Suppressor macrophage treated with lipopolysaccharide for 1 hour (primary cell): ENCODE measurements around the gene TSG101.

Experiments used
- DNase-seq, 3 donors: peaks; one replicate each; pipeline ENCODE4 v3.0.0-alpha.2; 2020 to 2022

TSG101 gene

GRCh38 chr11:18491924-18492323 is 34.8 kb downstream of the TSG101 start:
- no peak for DNase-seq

DNA sequence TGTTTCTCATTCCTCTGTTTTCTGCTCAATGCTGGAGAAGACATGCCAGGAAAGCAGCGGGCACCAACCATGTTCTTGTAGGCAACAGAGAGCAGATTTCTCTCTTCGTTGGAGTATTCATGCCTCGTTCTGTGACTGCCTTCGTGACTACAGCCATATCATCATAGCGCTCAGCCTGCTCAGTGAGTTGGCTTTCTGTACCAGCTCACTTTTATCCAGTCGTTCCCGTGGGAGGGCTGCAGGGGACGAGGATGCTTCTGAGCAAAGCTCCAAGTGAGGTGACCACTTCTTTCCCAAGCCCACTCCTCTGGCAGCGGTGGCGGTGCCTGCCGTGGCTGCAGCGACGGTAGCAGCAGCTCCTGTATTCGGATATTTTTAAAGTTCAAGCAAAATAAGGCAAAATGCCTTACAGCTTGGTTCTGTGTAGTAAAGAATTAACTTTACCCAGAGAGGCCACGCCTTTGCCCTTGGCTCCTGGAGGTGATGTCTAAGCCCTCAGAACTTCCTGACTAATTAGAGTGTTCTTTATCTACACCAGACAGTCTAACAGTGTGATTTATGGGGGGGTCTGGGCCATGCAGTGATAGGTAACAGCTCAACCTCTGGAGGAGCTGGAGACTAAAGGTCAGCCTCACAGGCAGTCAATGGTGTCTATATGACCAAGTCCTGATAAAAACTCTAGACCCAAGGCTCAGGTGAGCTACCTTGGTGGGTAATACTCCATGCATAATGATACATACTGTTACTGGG is 35.8 kb downstream of the TSG101 start:
- no peak for DNase-seq

- no peak for DNase-seq
These were observed 36.4 kb downstream of the TSG101 start for GRCh38 chr11:18490319-18490718.

DNA sequence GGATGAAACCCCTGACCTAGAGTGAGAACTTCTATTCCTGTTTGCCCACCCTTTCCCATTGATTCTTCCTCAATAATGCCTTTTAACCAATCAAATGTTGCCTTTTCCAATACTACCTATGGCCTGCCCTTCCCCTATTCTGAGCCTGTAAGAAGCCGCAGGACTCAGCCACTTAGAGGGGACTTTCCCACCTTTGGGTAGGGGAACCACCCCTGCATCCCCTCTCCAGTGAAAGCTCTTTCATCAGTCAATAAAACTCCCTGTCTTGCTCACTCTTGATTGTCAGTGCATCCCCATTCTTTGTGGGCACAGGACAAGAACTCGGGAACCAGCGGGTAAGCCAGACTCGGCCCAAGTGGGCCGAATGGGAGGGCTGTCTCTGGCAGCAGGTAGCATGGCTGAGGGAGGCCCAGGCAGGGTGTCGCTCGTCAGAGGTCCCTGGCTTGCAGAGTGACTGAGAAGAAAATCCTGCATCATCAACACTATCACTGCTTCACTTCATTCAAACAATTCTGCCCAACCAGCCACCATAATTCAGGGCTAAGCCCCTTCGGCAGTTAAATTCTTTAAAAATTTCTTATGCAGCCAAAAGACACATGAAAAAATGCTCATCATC is 40.7 kb downstream of the TSG101 start:
- peak; percentile 14 to 55 (median 37) for DNase-seq

GRCh38 chr11:18479063-18479462 is 47.7 kb downstream of the TSG101 start:
- no peak for DNase-seq

DNA sequence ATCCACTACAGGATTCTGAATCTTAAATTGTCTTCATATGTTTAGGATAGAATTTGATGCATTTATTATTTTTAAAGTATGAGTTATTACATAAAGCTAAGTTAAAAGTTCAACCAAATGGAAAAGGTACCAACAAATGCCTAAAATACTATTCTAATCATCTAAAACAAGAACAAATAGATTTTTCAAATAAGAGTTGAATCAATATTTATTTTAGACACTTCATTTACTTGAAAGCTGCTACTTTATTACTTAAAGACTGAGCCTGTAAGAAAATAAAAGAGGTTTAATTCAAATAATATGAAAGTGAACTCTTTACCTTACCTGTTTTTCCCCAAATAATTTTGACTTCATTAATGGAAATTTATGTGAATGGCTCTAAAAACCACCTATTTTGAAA is 54.2 kb downstream of the TSG101 start:
- DNase-seq, result no peak

DNA sequence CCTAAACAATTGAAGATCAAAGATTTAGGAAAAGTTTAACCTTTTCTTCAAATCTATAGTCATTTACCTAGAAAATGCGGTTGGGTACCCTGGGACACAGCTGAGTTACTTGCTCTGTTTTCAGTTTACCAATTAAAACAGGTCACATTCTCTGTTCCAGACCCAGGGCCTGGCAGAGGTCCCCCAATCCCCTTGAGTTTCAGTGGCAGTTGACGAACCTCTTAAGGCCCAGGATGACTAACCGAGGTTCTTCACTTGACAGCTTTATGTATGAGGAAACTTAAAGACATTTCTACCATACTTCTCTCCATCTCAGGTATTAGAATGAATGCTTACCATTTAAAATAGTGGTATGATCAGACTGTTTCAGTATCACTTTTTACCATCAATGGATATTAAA is 54.7 kb downstream of the TSG101 start:
- DNase-seq, result no peak

DNA sequence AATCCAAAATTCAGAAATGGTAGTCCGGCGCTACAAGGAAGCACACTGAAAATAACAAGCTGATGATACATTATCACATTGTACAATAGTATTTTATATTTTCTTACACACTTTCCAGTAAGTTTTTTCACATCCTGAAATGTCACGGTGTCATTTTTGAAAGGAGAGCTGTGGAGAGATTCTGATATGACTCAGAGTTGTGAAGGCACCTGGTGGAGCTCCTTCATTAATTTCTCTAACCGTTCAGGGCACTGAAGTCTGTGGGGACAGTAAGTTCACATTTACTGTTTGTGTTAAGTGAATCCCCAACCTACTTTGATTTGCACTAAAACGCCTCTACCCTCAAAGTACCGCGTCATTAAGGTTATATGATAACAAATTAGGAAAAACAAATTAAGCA is 57.8 kb downstream of the TSG101 start:
- DNase-seq, result no peak

DNA sequence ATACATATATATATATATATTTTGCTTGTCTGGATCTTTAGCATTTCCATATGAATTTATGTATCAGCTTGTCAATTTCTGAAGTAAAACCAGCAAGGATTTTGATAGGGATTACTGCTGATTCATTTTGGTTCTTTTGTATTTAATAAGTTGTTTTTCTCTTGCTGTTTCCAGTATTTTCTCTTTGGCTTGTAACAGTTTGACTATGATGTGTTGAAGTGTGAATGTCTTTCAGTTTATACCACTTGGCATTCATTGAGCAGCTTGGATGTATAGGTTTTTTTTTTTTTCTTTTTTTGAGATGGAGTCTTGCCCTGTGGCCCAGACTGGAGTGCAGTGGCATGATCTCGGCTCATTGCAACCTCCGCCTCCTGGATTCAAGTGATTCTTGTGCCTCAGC is 58.7 kb downstream of the TSG101 start:
- no peak for DNase-seq

GRCh38 chr11:18466402-18466801 is 60.3 kb downstream of the TSG101 start:
- DNase-seq, result no peak

GRCh38 chr11:18463439-18463838 is 63.3 kb downstream of the TSG101 start:
- DNase-seq, result no peak

DNA sequence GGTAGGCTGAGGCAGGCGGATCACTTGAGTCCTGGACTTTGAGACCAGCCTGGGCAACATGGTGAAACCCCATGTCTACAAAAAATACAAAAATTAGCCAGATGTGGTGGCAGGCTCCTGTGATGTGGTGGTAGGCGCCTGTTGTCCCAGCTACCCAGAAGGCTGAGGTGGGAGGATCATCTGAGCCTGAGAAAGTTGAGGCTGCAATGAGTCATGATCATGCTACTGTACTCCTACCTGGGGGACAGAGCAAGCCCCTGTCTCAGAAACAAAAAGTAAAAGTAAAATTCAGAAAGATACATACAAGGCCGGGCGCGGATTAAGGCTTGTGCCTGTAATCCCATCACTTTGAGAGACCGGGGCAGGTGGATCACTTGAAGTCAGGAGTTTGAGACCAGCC is 64.8 kb downstream of the TSG101 start:
- DNase-seq, result no peak

GRCh38 chr11:18459634-18460033 is 67.1 kb downstream of the TSG101 start:
- no peak for DNase-seq

- DNase-seq, result no peak
These were observed 69.3 kb downstream of the TSG101 start for GRCh38 chr11:18457450-18457849.

GRCh38 chr11:18455686-18456372 is 70.9 kb downstream of the TSG101 start, which contains the start of gene LDHAL6A:
Gene LDHAL6A (plus strand): TSS chr11:18455856. CDS start chr11:18456681, 825 bp downstream.
- no peak for DNase-seq

GRCh38 chr11:18452927-18453326 is 73.8 kb downstream of the TSG101 start:
- DNase-seq, result no peak

DNA sequence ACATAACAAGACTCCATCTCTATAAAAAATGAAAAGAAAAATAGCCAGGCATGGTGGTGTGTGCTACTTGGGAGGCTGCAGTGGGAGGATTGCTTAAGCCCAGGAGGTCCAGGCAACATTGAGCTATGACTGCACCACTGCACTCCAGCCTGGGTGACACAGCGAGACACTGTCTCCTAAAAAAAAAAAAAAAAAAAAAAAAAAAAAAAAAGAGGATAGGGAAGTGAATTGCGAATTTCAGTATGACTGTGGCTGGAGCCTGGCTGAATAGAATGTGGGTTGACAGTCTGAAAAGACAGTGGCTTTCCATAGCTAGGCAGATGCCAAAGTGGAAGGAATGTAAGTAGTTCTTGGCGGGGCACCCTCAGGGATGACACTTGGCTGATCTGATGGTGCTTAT is 77.5 kb downstream of the TSG101 start:
- DNase-seq, result peak; percentile 66 to 73 (median 68)

DNA sequence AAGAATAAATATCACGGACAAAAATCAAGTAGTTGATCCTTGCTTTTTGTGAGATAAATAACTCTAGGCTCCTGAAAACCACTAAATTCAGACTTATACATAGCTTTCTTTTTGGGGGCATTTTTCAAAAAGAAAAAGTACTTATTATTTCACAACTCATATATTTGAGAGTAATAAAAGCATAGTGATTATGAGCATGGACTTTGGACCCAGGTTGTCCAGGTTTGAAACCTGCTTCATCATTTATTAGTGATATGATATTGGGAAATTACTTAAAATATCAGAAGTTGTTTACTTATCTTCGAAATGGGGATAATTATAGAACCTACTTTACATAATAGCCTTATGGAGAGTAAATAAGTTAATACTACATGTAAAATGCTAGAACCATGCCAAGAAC is 88.1 kb downstream of the TSG101 start:
- no peak for DNase-seq
